BJ (cell line): Measurements from ENCODE around the gene TOMM5. TPM values are rescaled to one million over a fixed set of nuclear protein-coding genes. Genes with fewer than 3 reads are reported as not detected.

Experiments used
- CTCF ChIA-PET: fragments of 350-600 bp; formaldehyde crosslinking; extraction: SDS; loops from one replicate; lab custom pipeline; 2021; ENCODE audit warnings: antibody characterized with exemption, inconsistent platforms; lab: Yijun Ruan, JAX
- POLR2A ChIA-PET: fragments of 300-600 bp; sonication (Branson Sonifier 250); formaldehyde crosslinking; extraction: SDS; loops from one replicate; lab custom pipeline; 2021; ENCODE audit warnings: antibody characterized with exemption; lab: Charles Lee
- DNase-seq: peaks from one replicate; pipeline ENCODE4 v3.0.0-alpha.2; 2011; ENCODE audit warnings: low read depth
- H3K27me3 ChIP-seq: 2 replicates; pipeline ENCODE4 v1.6.0; 2011; ENCODE audit warnings: low read length; ENCODE audit not compliant: control insufficient read depth, insufficient read depth
- H3K36me3 ChIP-seq: 2 replicates; pipeline ENCODE4 v1.5.1; 2011; ENCODE audit warnings: low read length; ENCODE audit not compliant: control insufficient read depth, insufficient read depth
- H3K4me3 ChIP-seq: 2 replicates; pipeline ENCODE4 v1.5.1; 2011; ENCODE audit warnings: low read depth, mild to moderate bottlenecking, control low read depth, low read length
- polyA plus RNA-seq: library from polyadenylated mRNA; depleted of rRNA; stranded (reverse); fragments of >200 nt; gene quantifications from 2 replicates; pipeline ENCODE4 v1.2.3, GENCODE V29; 2011
- TF ChIP-seq, protein P1 (sequence below): IDR thresholded peaks from 2 replicates; pipeline ENCODE4 v1.5.1; 2011; ENCODE audit warnings: low read depth, mild to moderate bottlenecking, control low read depth, inconsistent platforms, low read length, moderate library complexity; ENCODE audit not compliant: insufficient read depth

TOMM5 gene
- polyA plus RNA-seq, 1 experiment, result 109 TPM

DNA sequence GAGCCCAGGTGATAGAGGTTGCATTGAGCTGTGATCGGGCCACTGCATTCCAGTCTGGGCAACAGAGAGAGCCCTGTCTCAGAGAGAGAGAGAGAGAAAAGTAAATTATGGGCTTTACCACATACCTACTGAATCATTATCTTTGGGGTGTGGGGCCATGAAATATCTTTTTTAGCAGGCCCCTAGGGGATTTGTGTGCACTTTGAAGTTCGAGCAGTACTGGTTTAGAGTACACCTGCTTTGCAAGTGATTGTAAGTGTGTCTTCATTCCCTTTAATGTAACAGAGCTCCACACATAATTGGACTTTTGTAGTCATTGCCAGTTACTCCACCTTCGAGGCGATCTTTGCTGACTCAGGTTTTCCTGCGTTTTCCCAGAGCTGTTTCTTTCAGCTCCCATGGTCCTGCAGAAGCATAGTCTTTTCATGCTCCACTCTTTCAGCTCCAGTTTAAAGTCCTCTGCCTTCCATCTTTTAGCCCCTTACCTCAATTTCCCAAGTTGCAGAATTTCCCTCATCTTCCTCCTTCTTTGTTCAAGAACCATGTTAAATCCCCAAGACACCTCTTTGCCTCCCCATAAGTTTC lies 34.4 kb upstream of the TOMM5 start:
- Histone ChIP-seq H3K4me3 (no peak overlapping the region), H3K36me3 (no peaks in the 10 kb centered on the region), H3K27me3 (no peaks in the 10 kb centered on the region; the same call in 1 of the 2 replicates)
- ChIA-PET CTCF (interaction anchor here (1.6 kb wide), 1 partner anchor 34 kb away, joined by 3 read pairs; no protein-coding TSS in a partner anchor), POLR2A (no interaction called here)
- TF ChIP-seq, protein P1, sequence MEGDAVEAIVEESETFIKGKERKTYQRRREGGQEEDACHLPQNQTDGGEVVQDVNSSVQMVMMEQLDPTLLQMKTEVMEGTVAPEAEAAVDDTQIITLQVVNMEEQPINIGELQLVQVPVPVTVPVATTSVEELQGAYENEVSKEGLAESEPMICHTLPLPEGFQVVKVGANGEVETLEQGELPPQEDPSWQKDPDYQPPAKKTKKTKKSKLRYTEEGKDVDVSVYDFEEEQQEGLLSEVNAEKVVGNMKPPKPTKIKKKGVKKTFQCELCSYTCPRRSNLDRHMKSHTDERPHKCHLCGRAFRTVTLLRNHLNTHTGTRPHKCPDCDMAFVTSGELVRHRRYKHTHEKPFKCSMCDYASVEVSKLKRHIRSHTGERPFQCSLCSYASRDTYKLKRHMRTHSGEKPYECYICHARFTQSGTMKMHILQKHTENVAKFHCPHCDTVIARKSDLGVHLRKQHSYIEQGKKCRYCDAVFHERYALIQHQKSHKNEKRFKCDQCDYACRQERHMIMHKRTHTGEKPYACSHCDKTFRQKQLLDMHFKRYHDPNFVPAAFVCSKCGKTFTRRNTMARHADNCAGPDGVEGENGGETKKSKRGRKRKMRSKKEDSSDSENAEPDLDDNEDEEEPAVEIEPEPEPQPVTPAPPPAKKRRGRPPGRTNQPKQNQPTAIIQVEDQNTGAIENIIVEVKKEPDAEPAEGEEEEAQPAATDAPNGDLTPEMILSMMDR, result no peak
- no peak for DNase-seq

GRCh38 chr9:37625758-37626147 lies 33.4 kb upstream of the TOMM5 start:
- Histone ChIP-seq H3K27me3 (no peaks in the 10 kb centered on the region; the same call in 1 of the 2 replicates), H3K36me3 (no peaks in the 10 kb centered on the region), H3K4me3 (no peak overlapping the region)
- POLR2A ChIA-PET, result no interaction called here
- DNase-seq, result no peak
- CTCF ChIA-PET, result interaction anchor here (0.8 kb wide), 1 partner anchor 11 kb away, joined by 3 read pairs; no protein-coding TSS in a partner anchor
- TF ChIP-seq, protein P1, result no peak

GRCh38 chr9:37625036-37625757 lies 32.8 kb upstream of the TOMM5 start:
- Histone ChIP-seq H3K4me3 (no peak overlapping the region), H3K36me3 (no peaks in the 10 kb centered on the region), H3K27me3 (no peaks in the 10 kb centered on the region; the same call in 1 of the 2 replicates)
- ChIA-PET CTCF (interaction anchor here (0.8 kb wide), 1 partner anchor 10 kb away, joined by 3 read pairs; no protein-coding TSS in a partner anchor), POLR2A (no interaction called here)
- no peak for DNase-seq
- TF ChIP-seq, protein P1, result no peak

- H3K27me3 ChIP-seq, result no peaks in the 10 kb centered on the region; the same call in 1 of the 2 replicates
- no peak overlapping the region for H3K4me3 ChIP-seq
- H3K36me3 ChIP-seq, result no peaks in the 10 kb centered on the region
- TF ChIP-seq, protein P1, result no peak
- ChIA-PET POLR2A (no interaction called here), CTCF (interaction anchor here (1.0 kb wide), 1 partner anchor 17 kb away, joined by 3 read pairs; no protein-coding TSS in a partner anchor)
- no peak for DNase-seq
These were observed 31.7 kb upstream of the TOMM5 start for GRCh38 chr9:37624073-37624472.

DNA sequence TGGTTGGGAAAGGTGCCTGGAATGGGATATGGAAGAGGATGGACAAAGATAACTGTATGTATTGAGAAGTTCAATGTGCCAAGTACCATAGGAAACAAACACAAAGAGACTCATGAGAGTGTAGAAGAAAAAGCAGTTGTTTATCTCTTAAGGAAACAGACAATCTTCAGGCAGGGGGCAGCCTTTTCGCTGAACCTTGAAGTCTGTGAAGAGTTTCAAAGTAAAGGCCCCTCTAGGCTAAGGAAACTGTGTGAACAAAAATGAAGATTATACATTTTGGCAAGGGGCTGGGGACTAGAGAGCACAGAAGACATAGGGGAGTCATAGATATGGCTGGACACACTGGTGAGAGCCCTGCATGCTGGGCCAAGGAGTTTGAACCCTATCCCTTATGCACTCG lies 30.9 kb upstream of the TOMM5 start:
- POLR2A ChIA-PET, result no interaction called here
- Histone ChIP-seq H3K27me3 (no peaks in the 10 kb centered on the region; the same call in 1 of the 2 replicates), H3K36me3 (no peaks in the 10 kb centered on the region), H3K4me3 (no peak overlapping the region)
- TF ChIP-seq, protein P1, result no peak
- CTCF ChIA-PET, result interaction anchor here (1.0 kb wide), 1 partner anchor 17 kb away, joined by 3 read pairs; no protein-coding TSS in a partner anchor
- no peak for DNase-seq
